HT1080 (cell line): ENCODE results near the gene SPNS2. TPM values are rescaled to one million over a fixed set of nuclear protein-coding genes. Genes with fewer than 3 reads are reported as not detected.

Experiments
- DNase-seq: peaks from one replicate; pipeline ENCODE4 v3.0.0-alpha.2; 2015; ENCODE audit warnings: low read depth
- total RNA-seq: library from RNA; depleted of rRNA; stranded (reverse); fragments of >200 nt; shearing (Covaris generic); gene quantifications from 2 replicates; pipeline ENCODE4 v1.2.3, GENCODE V29; 2014

The SPNS2 gene
- total RNA-seq, 1 experiment from 2014 or later = 0.27 TPM

- DNase-seq = no peak
These were observed 50.2 kb downstream of the SPNS2 start for GRCh38 chr17:4548721-4549531.

GRCh38 chr17:4549781-4550533, 51.3 kb downstream of the SPNS2 start:
- DNase-seq = no peak

GRCh38 chr17:4550534-4551039, 51.9 kb downstream of the SPNS2 start:
- no peak for DNase-seq

GRCh38 chr17:4551141-4551540, 52.5 kb downstream of the SPNS2 start:
- DNase-seq = no peak

GRCh38 chr17:4551796-4552525, 53.3 kb downstream of the SPNS2 start:
- DNase-seq = no peak

- no peak for DNase-seq
These were observed 55.0 kb downstream of the SPNS2 start for GRCh38 chr17:4553669-4554068.

- DNase-seq = no peak
These were observed 55.8 kb downstream of the SPNS2 start for GRCh38 chr17:4554441-4554996.

GRCh38 chr17:4554997-4555799, 56.5 kb downstream of the SPNS2 start, which contains the start of gene MYBBP1A:
Gene MYBBP1A (minus strand): TSS chr17:4555384. CDS start chr17:4555324, 60 bp downstream.
- DNase-seq = peak; percentile 93

- DNase-seq = no peak
These were observed 57.4 kb downstream of the SPNS2 start for GRCh38 chr17:4555873-4556759.

GRCh38 chr17:4556996-4557395, 58.3 kb downstream of the SPNS2 start:
- DNase-seq = no peak

- no peak for DNase-seq
These were observed 59.1 kb downstream of the SPNS2 start for GRCh38 chr17:4557626-4558346.

GRCh38 chr17:4558347-4558971, 59.8 kb downstream of the SPNS2 start:
- no peak for DNase-seq

- no peak for DNase-seq
These were observed 60.6 kb downstream of the SPNS2 start for GRCh38 chr17:4559139-4559791.

- DNase-seq = no peak
These were observed 61.3 kb downstream of the SPNS2 start for GRCh38 chr17:4559966-4560365.

GRCh38 chr17:4560421-4560820, 61.7 kb downstream of the SPNS2 start, which contains the start of gene GGT6:
Gene GGT6 (minus strand): TSS chr17:4560577. CDS start chr17:4560521, 56 bp downstream.
- no peak for DNase-seq

- no peak for DNase-seq
These were observed 62.2 kb downstream of the SPNS2 start for GRCh38 chr17:4560837-4561256.
